Stimulated activated memory B cell treated with anti-CD40 and anti-IgM and Interleukin-4, amounts not matched to agents 10 μg/mL and 1 μg/mL and 100 μg/mL, for 72 hours (primary cell): ENCODE results near the gene TINAG.

Experiments
- ATAC-seq: fragments of 150-1000 bp; cut with Tn5 transposase; 2 replicates; pipeline ENCODE4 v1.10.0; 2021
- H3K27ac Mint-ChIP-seq: one replicate; pipeline ENCODE4 v1.8.0; 2022; ENCODE audit warnings: mild to moderate bottlenecking, mixed read lengths
- H3K27me3 Mint-ChIP-seq: one replicate; pipeline ENCODE4 v1.8.0; 2022; ENCODE audit warnings: mixed read lengths
- H3K36me3 Mint-ChIP-seq: one replicate; pipeline ENCODE4 v1.8.0; 2022; ENCODE audit warnings: mixed read lengths
- H3K4me1 Mint-ChIP-seq: one replicate; pipeline ENCODE4 v1.8.0; 2022; ENCODE audit warnings: mixed read lengths
- H3K4me3 Mint-ChIP-seq: one replicate; pipeline ENCODE4 v1.8.0; 2022; ENCODE audit warnings: mild to moderate bottlenecking, moderate library complexity, mixed read lengths
- H3K9me3 Mint-ChIP-seq: one replicate; pipeline ENCODE4 v1.8.0; 2022; ENCODE audit warnings: mixed read lengths

TINAG gene

DNA sequence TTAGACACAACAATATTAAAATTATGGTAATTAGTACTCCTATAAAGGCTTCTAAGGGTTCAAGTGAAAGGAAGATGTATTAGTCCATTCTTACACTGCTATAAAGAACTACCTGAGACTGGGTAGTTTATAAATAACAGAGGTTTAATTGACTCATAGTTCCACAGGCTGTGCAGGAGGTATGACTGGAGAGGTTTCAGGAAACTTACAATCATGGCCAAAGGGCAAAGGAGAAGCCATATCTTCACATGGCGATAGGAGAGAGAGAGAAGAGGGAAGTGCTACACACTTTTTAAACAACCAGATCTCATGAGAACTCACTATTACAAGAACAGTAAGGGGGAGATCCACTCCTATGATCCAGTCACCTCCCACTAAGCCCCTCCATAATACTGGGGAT is 52.9 kb downstream of the TINAG start:
- H3K4me3 Mint-ChIP-seq, result no peak overlapping the region
- ATAC-seq, result no peak
- H3K27ac Mint-ChIP-seq, result no peak overlapping the region
- peaks cover 10% of the 10 kb centered on the region for H3K9me3 Mint-ChIP-seq
- no peaks in the 10 kb centered on the region for H3K4me1 Mint-ChIP-seq
- H3K27me3 Mint-ChIP-seq, result no peaks in the 10 kb centered on the region
- H3K36me3 Mint-ChIP-seq, result no peaks in the 10 kb centered on the region

GRCh38 chr6:54361734-54362133 is 53.5 kb downstream of the TINAG start:
- no peaks in the 10 kb centered on the region for H3K4me1 Mint-ChIP-seq
- no peak overlapping the region for H3K4me3 Mint-ChIP-seq
- H3K27ac Mint-ChIP-seq, result no peak overlapping the region
- H3K36me3 Mint-ChIP-seq, result no peaks in the 10 kb centered on the region
- H3K27me3 Mint-ChIP-seq, result no peaks in the 10 kb centered on the region
- H3K9me3 Mint-ChIP-seq, result peaks cover 10% of the 10 kb centered on the region
- ATAC-seq, result no peak

DNA sequence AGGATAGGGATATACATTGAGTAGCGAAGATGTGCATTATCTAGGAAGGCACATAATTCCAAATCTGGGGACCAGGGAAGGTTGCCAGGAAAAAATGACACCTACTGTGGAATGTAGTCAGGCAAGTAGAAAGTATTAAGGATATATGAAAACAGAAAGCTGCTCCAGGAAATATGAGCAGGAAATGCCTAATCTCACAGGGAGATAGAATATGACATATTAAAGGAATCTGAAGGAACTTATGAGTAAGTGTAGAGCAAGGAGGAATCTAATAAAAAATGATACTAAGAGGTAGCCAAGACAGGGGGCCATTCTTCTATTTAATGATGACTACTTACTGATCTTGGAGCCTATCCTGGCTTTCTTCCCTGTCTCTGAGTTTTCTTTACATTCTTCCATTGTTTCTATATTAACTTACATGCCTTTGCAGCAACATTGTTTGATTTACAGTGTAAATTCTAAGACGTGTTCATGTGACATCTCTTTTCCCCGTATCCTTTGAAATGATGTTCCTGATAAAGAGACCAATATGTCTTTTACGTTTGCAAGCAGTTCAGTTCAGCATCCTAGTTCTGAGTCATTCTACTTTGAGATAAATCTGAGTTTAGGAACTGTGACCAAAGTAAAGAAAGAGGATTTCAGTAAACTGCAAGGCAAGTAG is 58.6 kb downstream of the TINAG start:
- H3K27ac Mint-ChIP-seq, result no peak overlapping the region
- H3K36me3 Mint-ChIP-seq, result no peaks in the 10 kb centered on the region
- H3K9me3 Mint-ChIP-seq, result no peaks in the 10 kb centered on the region
- ATAC-seq, result no peak
- H3K4me1 Mint-ChIP-seq, result no peaks in the 10 kb centered on the region
- H3K4me3 Mint-ChIP-seq, result no peak overlapping the region
- H3K27me3 Mint-ChIP-seq, result no peaks in the 10 kb centered on the region

GRCh38 chr6:54377776-54378175 is 69.5 kb downstream of the TINAG start:
- H3K4me3 Mint-ChIP-seq, result no peak overlapping the region
- H3K4me1 Mint-ChIP-seq, result no peaks in the 10 kb centered on the region
- ATAC-seq, result no peak
- no peak overlapping the region for H3K27ac Mint-ChIP-seq
- H3K9me3 Mint-ChIP-seq, result peaks cover 2% of the 10 kb centered on the region
- H3K27me3 Mint-ChIP-seq, result no peaks in the 10 kb centered on the region
- H3K36me3 Mint-ChIP-seq, result no peaks in the 10 kb centered on the region

- no peak for ATAC-seq
- Mint-ChIP-seq H3K4me3 (no peak overlapping the region), H3K27me3 (no peaks in the 10 kb centered on the region), H3K36me3 (no peaks in the 10 kb centered on the region), H3K27ac (no peak overlapping the region), H3K9me3 (peaks cover 3% of the 10 kb centered on the region), H3K4me1 (no peaks in the 10 kb centered on the region)
Observed at GRCh38 chr6:54386295-54386694, 78.1 kb downstream of the TINAG start.

GRCh38 chr6:54390362-54390761 is 82.1 kb downstream of the TINAG start:
- no peaks in the 10 kb centered on the region for H3K27me3 Mint-ChIP-seq
- H3K27ac Mint-ChIP-seq, result no peak overlapping the region
- H3K9me3 Mint-ChIP-seq, result peaks cover 10% of the 10 kb centered on the region
- H3K4me3 Mint-ChIP-seq, result no peak overlapping the region
- H3K36me3 Mint-ChIP-seq, result no peaks in the 10 kb centered on the region
- no peak for ATAC-seq
- H3K4me1 Mint-ChIP-seq, result no peaks in the 10 kb centered on the region

GRCh38 chr6:54391577-54391976 is 83.3 kb downstream of the TINAG start:
- Mint-ChIP-seq H3K9me3 (peaks cover 10% of the 10 kb centered on the region), H3K27me3 (no peaks in the 10 kb centered on the region), H3K4me3 (no peak overlapping the region), H3K27ac (no peak overlapping the region), H3K4me1 (no peaks in the 10 kb centered on the region), H3K36me3 (no peaks in the 10 kb centered on the region)
- no peak for ATAC-seq

GRCh38 chr6:54403096-54403495 is 94.9 kb downstream of the TINAG start:
- Mint-ChIP-seq H3K27ac (no peak overlapping the region), H3K9me3 (no peaks in the 10 kb centered on the region), H3K4me1 (no peaks in the 10 kb centered on the region), H3K36me3 (no peaks in the 10 kb centered on the region), H3K4me3 (no peak overlapping the region), H3K27me3 (no peaks in the 10 kb centered on the region)
- no peak for ATAC-seq

DNA sequence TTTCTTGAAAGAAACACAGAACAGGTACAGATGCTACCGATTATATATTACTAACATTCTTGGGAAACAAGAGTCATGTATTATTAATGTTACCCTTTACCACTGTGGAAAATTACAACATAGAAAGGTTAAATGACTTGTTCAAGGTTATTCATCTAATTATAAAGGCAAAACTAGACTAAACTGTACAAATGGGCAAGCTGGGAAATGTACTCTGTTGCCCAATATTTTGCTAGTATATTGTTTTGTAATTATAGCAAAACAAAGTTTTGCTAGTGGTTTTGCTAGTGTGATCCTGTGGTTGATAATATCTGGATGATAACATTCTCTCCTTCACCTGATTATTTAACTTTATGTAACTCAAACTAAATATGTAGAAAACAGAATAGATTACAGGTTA is 96.5 kb downstream of the TINAG start:
- Mint-ChIP-seq H3K4me1 (no peaks in the 10 kb centered on the region), H3K9me3 (no peaks in the 10 kb centered on the region), H3K36me3 (no peaks in the 10 kb centered on the region), H3K27ac (no peak overlapping the region), H3K4me3 (no peak overlapping the region), H3K27me3 (no peaks in the 10 kb centered on the region)
- ATAC-seq, result no peak

GRCh38 chr6:54411767-54412166 is 103.5 kb downstream of the TINAG start:
- Mint-ChIP-seq H3K27ac (no peak overlapping the region), H3K9me3 (peaks cover 6% of the 10 kb centered on the region), H3K4me1 (no peaks in the 10 kb centered on the region), H3K4me3 (no peak overlapping the region), H3K36me3 (no peaks in the 10 kb centered on the region), H3K27me3 (no peaks in the 10 kb centered on the region)
- ATAC-seq, result no peak

- no peak overlapping the region for H3K27ac Mint-ChIP-seq
- H3K4me3 Mint-ChIP-seq, result no peak overlapping the region
- H3K27me3 Mint-ChIP-seq, result no peaks in the 10 kb centered on the region
- H3K36me3 Mint-ChIP-seq, result no peaks in the 10 kb centered on the region
- no peak for ATAC-seq
- H3K4me1 Mint-ChIP-seq, result no peaks in the 10 kb centered on the region
- H3K9me3 Mint-ChIP-seq, result peaks cover 6% of the 10 kb centered on the region
Observed at GRCh38 chr6:54415517-54415916, 107.3 kb downstream of the TINAG start.

DNA sequence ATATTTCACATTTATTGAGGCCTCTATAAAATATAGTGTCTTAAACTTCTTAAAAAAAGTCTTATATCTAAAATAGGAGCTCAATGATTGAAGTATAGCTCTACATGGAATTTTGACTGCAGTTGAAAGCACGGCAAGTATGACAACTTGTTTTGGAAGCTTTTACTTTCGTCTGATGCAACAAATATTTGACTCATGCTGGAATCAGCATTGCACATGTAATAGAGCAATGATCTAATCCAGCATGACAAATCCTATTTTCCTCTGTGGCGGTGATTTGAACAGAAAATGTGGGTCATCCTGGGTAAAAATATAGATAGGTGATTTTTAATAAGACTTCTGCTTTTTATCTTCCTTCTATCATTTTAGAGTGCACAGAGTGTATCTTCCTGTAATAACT is 111.6 kb downstream of the TINAG start:
- H3K36me3 Mint-ChIP-seq, result no peaks in the 10 kb centered on the region
- H3K27me3 Mint-ChIP-seq, result no peaks in the 10 kb centered on the region
- H3K4me1 Mint-ChIP-seq, result no peaks in the 10 kb centered on the region
- ATAC-seq, result no peak
- H3K27ac Mint-ChIP-seq, result no peak overlapping the region
- no peak overlapping the region for H3K4me3 Mint-ChIP-seq
- H3K9me3 Mint-ChIP-seq, result peaks cover 8% of the 10 kb centered on the region

GRCh38 chr6:54426995-54427394 is 118.8 kb downstream of the TINAG start:
- Mint-ChIP-seq H3K4me1 (no peaks in the 10 kb centered on the region), H3K4me3 (no peak overlapping the region), H3K27ac (no peak overlapping the region), H3K36me3 (no peaks in the 10 kb centered on the region), H3K9me3 (peaks cover 8% of the 10 kb centered on the region), H3K27me3 (no peaks in the 10 kb centered on the region)
- no peak for ATAC-seq

DNA sequence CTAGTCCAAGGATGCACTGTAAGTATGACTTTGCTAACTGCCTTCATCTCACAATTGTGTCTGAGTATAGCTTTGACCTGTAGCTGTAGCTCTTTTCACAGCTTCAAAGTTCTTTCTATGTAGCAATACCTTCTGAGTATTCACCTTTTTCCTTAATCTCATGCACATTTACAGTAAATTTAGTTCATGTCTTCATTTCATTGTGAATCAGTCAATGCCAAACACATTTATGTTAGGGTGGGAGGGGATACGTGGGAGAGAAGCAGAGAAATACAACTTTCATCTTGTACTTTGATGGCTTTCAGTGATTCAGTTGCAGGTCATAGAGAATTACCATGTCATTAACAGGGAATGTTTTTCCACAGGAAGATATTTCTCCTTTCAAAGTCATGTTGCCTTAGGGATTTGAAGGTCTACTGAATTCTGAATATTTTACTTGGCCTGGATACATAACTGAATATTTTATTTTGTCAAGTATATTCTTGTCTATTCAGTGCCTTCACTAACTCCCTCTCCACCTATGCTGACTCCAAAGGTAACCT is 119.2 kb downstream of the TINAG start:
- no peaks in the 10 kb centered on the region for H3K27me3 Mint-ChIP-seq
- no peak overlapping the region for H3K4me3 Mint-ChIP-seq
- peaks cover 7% of the 10 kb centered on the region for H3K9me3 Mint-ChIP-seq
- H3K36me3 Mint-ChIP-seq, result no peaks in the 10 kb centered on the region
- no peak for ATAC-seq
- no peak overlapping the region for H3K27ac Mint-ChIP-seq
- H3K4me1 Mint-ChIP-seq, result no peaks in the 10 kb centered on the region

DNA sequence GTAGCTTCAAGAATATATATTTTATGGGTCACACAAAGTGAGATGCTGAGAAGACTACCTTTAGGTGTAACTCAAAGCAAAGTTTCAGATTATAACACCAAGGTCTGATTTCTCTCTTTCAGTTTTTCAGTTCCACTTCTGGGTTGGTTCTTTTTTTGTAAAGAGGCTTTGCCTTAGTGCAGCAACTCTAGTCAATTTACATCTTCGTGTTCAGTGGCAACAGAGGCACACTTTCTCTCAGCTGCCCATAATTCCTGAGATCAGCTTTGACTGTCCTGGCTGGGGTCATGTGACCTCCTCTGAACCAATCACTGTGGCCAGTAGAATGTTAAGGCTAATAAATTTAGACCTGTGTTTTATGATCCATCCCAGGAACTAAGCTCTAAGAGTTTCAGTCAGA is 120.2 kb downstream of the TINAG start:
- ATAC-seq, result no peak
- H3K27ac Mint-ChIP-seq, result no peak overlapping the region
- H3K4me3 Mint-ChIP-seq, result no peak overlapping the region
- no peaks in the 10 kb centered on the region for H3K4me1 Mint-ChIP-seq
- H3K27me3 Mint-ChIP-seq, result no peaks in the 10 kb centered on the region
- H3K36me3 Mint-ChIP-seq, result no peaks in the 10 kb centered on the region
- peaks cover 5% of the 10 kb centered on the region for H3K9me3 Mint-ChIP-seq

DNA sequence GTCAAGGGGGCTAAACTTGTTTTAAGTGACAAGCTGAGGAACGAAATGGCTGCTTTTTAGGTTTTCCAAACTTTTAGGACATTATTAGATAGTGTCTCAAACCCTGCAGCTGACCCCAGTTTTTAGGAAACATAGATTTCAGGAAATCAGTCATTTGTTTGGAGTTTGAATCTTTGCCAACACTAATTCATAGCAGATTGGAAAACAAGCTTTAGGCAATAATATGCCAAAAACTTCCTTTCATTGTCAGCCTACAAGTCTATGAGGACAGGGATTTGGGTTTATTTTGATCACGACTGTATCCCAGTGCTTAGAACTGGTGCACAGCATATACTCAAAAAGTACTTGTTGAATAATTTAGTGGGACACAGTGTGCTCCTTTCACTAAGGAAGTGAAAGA is 123.2 kb downstream of the TINAG start:
- H3K36me3 Mint-ChIP-seq, result no peaks in the 10 kb centered on the region
- H3K9me3 Mint-ChIP-seq, result peaks cover 6% of the 10 kb centered on the region
- H3K4me1 Mint-ChIP-seq, result no peaks in the 10 kb centered on the region
- no peak overlapping the region for H3K27ac Mint-ChIP-seq
- no peak overlapping the region for H3K4me3 Mint-ChIP-seq
- ATAC-seq, result no peak
- H3K27me3 Mint-ChIP-seq, result no peaks in the 10 kb centered on the region
